Neural progenitor cell (in vitro differentiated cells): ENCODE results near the gene RIPOR3.

Experiments used
- EZH2 ChIP-seq: fragments of 200-600 bp; sonication (generic); IDR thresholded peaks from 2 replicates; pipeline ENCODE4 v1.6.1; 2017; ENCODE audit warnings: antibody characterized with exemption, mild to moderate bottlenecking, moderate library complexity
- EZH2phosphoT487 ChIP-seq: fragments of 200-600 bp; sonication (generic); IDR thresholded peaks from 2 replicates; pipeline ENCODE4 v1.6.1; 2017; ENCODE audit warnings: antibody characterized with exemption
- TF ChIP-seq, protein P1 (sequence below): fragments of 200-600 bp; sonication (generic); IDR thresholded peaks from 2 replicates; pipeline ENCODE4 v1.5.1; 2017; ENCODE audit warnings: antibody characterized with exemption, mild to moderate bottlenecking

DNA sequence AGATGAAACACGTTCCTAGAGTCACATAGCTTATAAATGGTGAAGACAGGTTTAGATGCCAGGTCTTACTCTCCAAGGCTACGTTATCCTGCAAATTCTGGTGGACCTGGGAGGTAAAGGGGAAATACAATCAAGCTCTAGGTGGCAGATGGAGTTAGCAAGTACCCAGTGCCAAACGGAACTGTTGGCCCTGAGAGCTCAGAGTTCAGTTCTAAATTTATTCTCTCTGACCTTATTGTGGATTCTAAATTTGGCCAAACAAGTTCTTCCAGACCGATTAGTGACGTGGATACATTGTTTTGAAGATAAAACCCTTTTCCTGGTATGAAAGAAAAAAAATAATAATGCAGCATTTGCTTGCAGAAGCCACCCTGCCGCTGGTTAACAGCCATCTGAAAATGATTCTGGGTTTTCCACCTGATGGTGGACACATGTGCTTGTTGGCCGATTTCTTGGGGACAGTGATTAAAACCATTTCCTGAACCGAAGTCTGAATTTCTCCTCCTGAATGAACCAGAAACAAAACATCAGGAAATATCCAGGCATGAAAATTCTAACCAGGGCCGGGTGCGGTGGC lies 32.5 kb downstream of the RIPOR3 start:
- TF ChIP-seq, protein P1, sequence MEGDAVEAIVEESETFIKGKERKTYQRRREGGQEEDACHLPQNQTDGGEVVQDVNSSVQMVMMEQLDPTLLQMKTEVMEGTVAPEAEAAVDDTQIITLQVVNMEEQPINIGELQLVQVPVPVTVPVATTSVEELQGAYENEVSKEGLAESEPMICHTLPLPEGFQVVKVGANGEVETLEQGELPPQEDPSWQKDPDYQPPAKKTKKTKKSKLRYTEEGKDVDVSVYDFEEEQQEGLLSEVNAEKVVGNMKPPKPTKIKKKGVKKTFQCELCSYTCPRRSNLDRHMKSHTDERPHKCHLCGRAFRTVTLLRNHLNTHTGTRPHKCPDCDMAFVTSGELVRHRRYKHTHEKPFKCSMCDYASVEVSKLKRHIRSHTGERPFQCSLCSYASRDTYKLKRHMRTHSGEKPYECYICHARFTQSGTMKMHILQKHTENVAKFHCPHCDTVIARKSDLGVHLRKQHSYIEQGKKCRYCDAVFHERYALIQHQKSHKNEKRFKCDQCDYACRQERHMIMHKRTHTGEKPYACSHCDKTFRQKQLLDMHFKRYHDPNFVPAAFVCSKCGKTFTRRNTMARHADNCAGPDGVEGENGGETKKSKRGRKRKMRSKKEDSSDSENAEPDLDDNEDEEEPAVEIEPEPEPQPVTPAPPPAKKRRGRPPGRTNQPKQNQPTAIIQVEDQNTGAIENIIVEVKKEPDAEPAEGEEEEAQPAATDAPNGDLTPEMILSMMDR = no peak
- TF ChIP-seq EZH2phosphoT487 = no peak
- no peak for TF ChIP-seq EZH2
